Measurements from ENCODE around the gene SOD2. TPM values are rescaled to one million over a fixed set of nuclear protein-coding genes. Genes with fewer than 3 reads are reported as not detected.
"Not testable (repeated sequence)": the region's sequence is repeated elsewhere in the genome, so short reads cannot be mapped to it uniquely, and the experiment has no call there.

SOD2 gene
- total RNA-seq, 1 experiment from 2014 or later, result 180 TPM

- Histone ChIP-seq H3K9me3 (ENCODE audit: control insufficient read depth, insufficient read depth, low read depth, low read length) (no peaks in the 10 kb centered on the region), H3K27ac (ENCODE audit: low read length) (no peak overlapping the region), H3K4me3 (ENCODE audit: low read depth in 2 of 2, low read length in 2 of 2) (no peak overlapping the region), H3K36me3 (ENCODE audit: control insufficient read depth, insufficient read depth, low read length) (peaks cover 49% of the 10 kb centered on the region), H3K4me1 (ENCODE audit: control insufficient read depth, insufficient read depth, low read length) (no peaks in the 10 kb centered on the region; the same call in 1 of the 2 replicates), H3K27me3 (ENCODE audit: control insufficient read depth, insufficient read depth, low read length) (no peaks in the 10 kb centered on the region)
- POLR2A ChIA-PET, result no interaction called here
- in situ Hi-C loops (cut with HindIII; ENCODE audit: low pct_unique_long_range_greater_than_20kb, low sequenced_read_pairs), result no loop called here
- TSS peak; percentile 9 for BruUV-seq (replicated peaks)
- intact Hi-C loops (cut with micrococcal nuclease; ENCODE audit: unreplicated experiment), result no loop called here
- CTCF ChIA-PET, result no interaction called here
- DNase-seq (ENCODE audit: low read depth, low spot score), result no peak
- no peak for ATAC-seq
- TF ChIP-seq POLR2AphosphoS5 (IDR thresholded peaks at IDR 0.05; ENCODE audit: low read depth, low read length) (no peak), TCF7L2 (IDR thresholded peaks at IDR 0.05; ENCODE audit: low read depth, low read length) (no peak), SIN3A (IDR thresholded peaks at IDR 0.05; ENCODE audit: borderline replicate concordance, insufficient read depth, low read depth, low read length) (no peak), CTCF (IDR thresholded peaks at IDR 0.05) (no peak)
- TF ChIP-seq, protein P1, sequence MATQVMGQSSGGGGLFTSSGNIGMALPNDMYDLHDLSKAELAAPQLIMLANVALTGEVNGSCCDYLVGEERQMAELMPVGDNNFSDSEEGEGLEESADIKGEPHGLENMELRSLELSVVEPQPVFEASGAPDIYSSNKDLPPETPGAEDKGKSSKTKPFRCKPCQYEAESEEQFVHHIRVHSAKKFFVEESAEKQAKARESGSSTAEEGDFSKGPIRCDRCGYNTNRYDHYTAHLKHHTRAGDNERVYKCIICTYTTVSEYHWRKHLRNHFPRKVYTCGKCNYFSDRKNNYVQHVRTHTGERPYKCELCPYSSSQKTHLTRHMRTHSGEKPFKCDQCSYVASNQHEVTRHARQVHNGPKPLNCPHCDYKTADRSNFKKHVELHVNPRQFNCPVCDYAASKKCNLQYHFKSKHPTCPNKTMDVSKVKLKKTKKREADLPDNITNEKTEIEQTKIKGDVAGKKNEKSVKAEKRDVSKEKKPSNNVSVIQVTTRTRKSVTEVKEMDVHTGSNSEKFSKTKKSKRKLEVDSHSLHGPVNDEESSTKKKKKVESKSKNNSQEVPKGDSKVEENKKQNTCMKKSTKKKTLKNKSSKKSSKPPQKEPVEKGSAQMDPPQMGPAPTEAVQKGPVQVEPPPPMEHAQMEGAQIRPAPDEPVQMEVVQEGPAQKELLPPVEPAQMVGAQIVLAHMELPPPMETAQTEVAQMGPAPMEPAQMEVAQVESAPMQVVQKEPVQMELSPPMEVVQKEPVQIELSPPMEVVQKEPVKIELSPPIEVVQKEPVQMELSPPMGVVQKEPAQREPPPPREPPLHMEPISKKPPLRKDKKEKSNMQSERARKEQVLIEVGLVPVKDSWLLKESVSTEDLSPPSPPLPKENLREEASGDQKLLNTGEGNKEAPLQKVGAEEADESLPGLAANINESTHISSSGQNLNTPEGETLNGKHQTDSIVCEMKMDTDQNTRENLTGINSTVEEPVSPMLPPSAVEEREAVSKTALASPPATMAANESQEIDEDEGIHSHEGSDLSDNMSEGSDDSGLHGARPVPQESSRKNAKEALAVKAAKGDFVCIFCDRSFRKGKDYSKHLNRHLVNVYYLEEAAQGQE (IDR thresholded peaks at IDR 0.05; ENCODE audit: insufficient read depth in 1 of 2, low read depth in 2 of 2, low read length in 1 of 2), result no peak
Observed at GRCh38 chr6:159739341-159739740, 46.3 kb upstream of the SOD2 start.

DNA sequence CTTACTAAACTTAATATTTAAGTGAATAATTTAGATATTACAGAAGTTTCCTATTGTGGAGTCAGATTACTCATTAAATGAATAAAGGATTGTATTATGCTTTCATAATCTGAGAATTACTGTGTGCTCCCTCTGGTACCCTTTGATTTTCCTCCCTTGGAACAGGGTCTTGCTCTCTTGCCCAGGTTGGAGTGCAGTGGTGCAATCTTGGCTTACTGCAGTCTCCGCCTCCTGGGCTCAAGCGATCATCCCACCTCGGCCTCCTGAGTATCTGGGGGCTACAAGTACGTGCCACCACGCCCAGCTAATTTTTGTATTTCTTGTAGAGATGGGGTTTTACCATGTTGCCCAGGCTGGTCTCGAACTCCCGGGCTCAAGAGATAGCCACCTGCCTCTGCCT is 43.9 kb upstream of the SOD2 start:
- Histone ChIP-seq H3K27me3 (ENCODE audit: control insufficient read depth, insufficient read depth, low read length) (no peaks in the 10 kb centered on the region), H3K36me3 (ENCODE audit: control insufficient read depth, insufficient read depth, low read length) (peaks cover 29% of the 10 kb centered on the region), H3K4me3 (ENCODE audit: low read depth in 2 of 2, low read length in 2 of 2) (no peak overlapping the region), H3K27ac (ENCODE audit: low read length) (no peak overlapping the region), H3K4me1 (ENCODE audit: control insufficient read depth, insufficient read depth, low read length) (no peaks in the 10 kb centered on the region; the same call in 1 of the 2 replicates), H3K9me3 (ENCODE audit: control insufficient read depth, insufficient read depth, low read depth, low read length) (no peaks in the 10 kb centered on the region)
- no peak for DNase-seq (ENCODE audit: low read depth, low spot score)
- BruUV-seq (replicated peaks), result no TSS peak
- POLR2A ChIA-PET, result interaction anchor here (0.6 kb wide), 2 partner anchors 22 to 715 kb away, joined by 3 to 8 read pairs; no protein-coding TSS in a partner anchor
- TF ChIP-seq, protein P1 (IDR thresholded peaks at IDR 0.05; ENCODE audit: insufficient read depth in 1 of 2, low read depth in 2 of 2, low read length in 1 of 2), result no peak
- TF ChIP-seq TCF7L2 (IDR thresholded peaks at IDR 0.05; ENCODE audit: low read depth, low read length) (no peak), CTCF (IDR thresholded peaks at IDR 0.05) (no peak), POLR2AphosphoS5 (IDR thresholded peaks at IDR 0.05; ENCODE audit: low read depth, low read length) (no peak), SIN3A (IDR thresholded peaks at IDR 0.05; ENCODE audit: borderline replicate concordance, insufficient read depth, low read depth, low read length) (no peak)
- in situ Hi-C loops (cut with HindIII; ENCODE audit: low pct_unique_long_range_greater_than_20kb, low sequenced_read_pairs) (no loop called here), intact Hi-C loops (cut with micrococcal nuclease; ENCODE audit: unreplicated experiment) (no loop called here)
- CTCF ChIA-PET, result no interaction called here
- ATAC-seq, result no peak

GRCh38 chr6:159733395-159733794 is 40.4 kb upstream of the SOD2 start:
- Histone ChIP-seq H3K36me3 (ENCODE audit: control insufficient read depth, insufficient read depth, low read length) (peaks cover 17% of the 10 kb centered on the region), H3K4me1 (ENCODE audit: control insufficient read depth, insufficient read depth, low read length) (peaks cover 21% of the 10 kb centered on the region)
- DNase-seq (ENCODE audit: low read depth, low spot score); BruUV-seq (replicated peaks); intact Hi-C loops (cut with micrococcal nuclease; ENCODE audit: unreplicated experiment); CTCF ChIA-PET; H3K4me3 ChIP-seq (ENCODE audit: low read depth in 2 of 2, low read length in 2 of 2); POLR2A ChIA-PET; ATAC-seq; H3K27me3 ChIP-seq (ENCODE audit: control insufficient read depth, insufficient read depth, low read length); H3K27ac ChIP-seq (ENCODE audit: low read length); in situ Hi-C loops (cut with HindIII; ENCODE audit: low pct_unique_long_range_greater_than_20kb, low sequenced_read_pairs); H3K9me3 ChIP-seq (ENCODE audit: control insufficient read depth, insufficient read depth, low read depth, low read length): not testable (repeated sequence)

- CTCF ChIA-PET; ATAC-seq; H3K27ac ChIP-seq (ENCODE audit: low read length); H3K27me3 ChIP-seq (ENCODE audit: control insufficient read depth, insufficient read depth, low read length); POLR2A ChIA-PET; H3K4me3 ChIP-seq (ENCODE audit: low read depth in 2 of 2, low read length in 2 of 2); H3K9me3 ChIP-seq (ENCODE audit: control insufficient read depth, insufficient read depth, low read depth, low read length); in situ Hi-C loops (cut with HindIII; ENCODE audit: low pct_unique_long_range_greater_than_20kb, low sequenced_read_pairs); intact Hi-C loops (cut with micrococcal nuclease; ENCODE audit: unreplicated experiment); DNase-seq (ENCODE audit: low read depth, low spot score); BruUV-seq (replicated peaks): not testable (repeated sequence)
- H3K36me3 ChIP-seq (ENCODE audit: control insufficient read depth, insufficient read depth, low read length), result peaks cover 22% of the 10 kb centered on the region
- H3K4me1 ChIP-seq (ENCODE audit: control insufficient read depth, insufficient read depth, low read length), result peaks cover 21% of the 10 kb centered on the region
Observed at GRCh38 chr6:159732550-159732949, 39.5 kb upstream of the SOD2 start.
